GM19468 (cell line): ENCODE results near the gene KANSL1L.
A peak's percentile ranks its signal among the peaks of the same experiment; 100 is the strongest.
"Not testable (repeated sequence)": the region's sequence is repeated elsewhere in the genome, so short reads cannot be mapped to it uniquely, and the experiment has no call there.

ENCODE experiments used
- ATAC-seq: cut with Tn5 transposase; IDR thresholded peaks from one replicate; pipeline ENCODE4 v1.9.1; 2021; ENCODE audit warnings: mild to moderate bottlenecking, moderate library complexity, moderate number of reproducible peaks; ENCODE audit not compliant: unreplicated experiment; ENCODE audit errors: extremely low read depth

The KANSL1L gene

GRCh38 chr2:210179351-210179990 is 8.3 kb upstream of the KANSL1L start:
- ATAC-seq, result no peak

DNA sequence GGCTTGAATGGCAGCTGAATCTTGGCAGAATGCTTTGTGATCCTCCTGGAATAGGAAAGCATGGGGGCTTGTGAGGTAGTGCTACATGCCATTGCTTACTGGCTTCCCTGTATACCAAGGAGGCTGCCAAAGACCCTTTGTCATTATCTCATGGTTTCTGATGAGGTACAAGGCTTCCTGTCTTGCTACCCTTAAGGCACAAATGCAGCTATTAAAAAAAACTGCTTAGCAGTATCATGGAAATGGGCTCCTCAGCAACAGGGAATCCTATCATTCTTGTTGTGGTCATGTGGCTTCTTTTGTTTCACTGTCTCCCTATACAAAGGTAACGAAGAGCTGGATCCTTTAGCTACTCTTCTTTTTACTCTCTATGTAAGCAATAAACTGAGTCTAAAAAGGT is 6.6 kb upstream of the KANSL1L start:
- ATAC-seq, result no peak

DNA sequence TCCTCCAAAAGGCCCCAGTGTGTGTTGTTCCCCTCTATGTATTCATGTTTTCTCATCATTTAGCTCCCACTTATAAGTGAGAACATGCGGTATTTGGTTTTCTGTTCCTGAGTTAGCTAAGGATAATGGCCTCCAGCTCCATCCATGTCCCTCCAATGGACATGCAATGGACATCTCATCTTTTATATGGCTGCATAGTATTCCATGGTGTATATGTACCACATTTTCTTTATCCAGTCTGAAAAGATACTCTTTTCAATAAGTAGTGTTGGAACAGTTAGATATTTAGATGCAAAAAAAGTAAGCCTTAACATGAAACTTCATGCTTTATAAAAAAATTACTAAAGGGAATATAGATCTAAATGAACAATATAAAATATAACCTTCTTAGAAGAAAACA is 5.9 kb upstream of the KANSL1L start:
- not testable (repeated sequence) for ATAC-seq

DNA sequence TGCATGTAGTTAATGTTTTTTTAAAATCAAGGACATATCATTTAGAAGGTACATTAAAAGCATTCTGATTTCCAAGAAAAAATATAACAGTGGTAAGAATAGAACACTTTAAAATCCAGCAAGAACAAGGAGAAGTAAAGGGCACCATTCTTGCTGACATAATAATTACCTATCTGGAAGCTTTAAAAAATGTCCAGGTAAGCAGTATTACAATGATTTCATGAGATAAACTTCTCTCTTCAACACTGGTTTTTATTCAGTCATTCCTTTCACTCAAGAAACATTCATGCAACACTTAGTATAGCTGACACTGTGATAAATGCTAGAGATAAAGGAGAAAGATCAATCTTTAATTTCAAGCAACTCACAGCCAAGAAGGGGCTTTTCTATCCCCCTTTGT is 2.9 kb upstream of the KANSL1L start:
- ATAC-seq, result no peak

DNA sequence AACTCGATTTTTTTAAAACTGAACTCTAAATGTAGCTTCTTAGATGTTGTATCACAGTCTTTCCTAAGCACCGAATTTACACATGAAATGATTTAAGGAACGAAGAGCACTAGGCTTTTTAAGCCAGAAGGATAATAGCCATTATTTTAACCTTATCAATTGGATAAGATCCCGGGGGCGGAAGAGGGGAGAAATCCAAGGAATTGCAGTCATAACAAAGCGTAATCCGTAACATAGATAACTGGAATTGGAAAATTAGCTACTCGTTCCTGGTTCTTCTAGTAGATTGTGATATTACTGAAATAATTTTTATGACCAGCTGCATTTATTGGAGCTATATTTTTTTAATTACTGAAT is 988 bp upstream of the KANSL1L start:
- no peak for ATAC-seq

DNA sequence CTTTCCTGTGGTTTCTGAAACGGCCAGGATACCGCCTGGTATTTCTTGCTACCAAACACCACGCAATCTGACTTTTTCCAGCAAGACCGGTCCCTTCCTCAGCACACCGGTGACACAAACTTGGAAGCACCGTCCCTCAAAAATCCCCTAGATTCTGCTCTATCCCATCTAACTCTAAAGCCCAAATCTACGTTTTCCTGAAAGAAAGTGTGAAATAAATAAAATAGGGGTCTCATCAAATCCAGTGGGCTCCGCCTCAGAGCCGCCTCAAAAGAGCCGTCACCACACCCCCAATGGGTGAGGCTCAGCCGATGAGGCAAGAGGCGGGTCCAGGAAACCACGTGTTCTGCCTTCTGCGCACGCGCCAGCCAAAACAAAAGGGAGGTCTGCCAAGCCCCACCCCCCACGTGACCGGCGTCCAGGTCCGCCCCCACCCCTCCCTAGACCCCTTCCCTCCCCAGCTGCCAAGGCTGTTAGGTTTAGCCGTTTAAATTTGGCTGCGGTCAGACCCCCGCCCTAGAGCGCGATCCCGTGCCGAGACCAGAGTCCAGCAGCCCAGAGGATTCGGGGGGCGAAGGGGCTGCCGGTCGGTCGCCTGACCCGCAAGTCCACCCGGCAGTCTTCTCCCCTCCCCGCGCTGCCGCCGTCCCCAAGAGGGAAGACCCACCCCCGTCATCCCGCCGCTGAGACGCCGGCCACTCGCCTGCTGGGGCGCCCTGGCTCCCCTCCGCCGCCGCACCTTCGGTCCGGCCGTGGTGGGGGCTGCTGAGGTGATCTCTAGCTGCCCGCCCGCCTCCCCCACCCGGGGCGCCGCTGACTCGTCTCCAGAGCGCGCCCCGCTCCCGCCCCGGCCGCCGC is 534 bp downstream of the KANSL1L start:
- peak; percentile 51 for ATAC-seq

DNA sequence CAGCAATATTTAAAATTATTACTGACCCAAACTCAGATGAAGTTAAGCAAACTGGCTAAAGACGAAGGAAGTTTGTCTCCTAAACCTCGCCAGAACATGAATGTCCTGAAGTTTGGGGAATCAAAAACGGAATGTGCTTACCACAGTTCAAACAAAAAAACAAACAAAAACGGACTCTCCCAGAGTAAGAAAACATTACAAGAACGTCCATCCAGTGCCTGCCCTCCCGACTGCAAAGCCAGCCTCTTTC is 1.1 kb downstream of the KANSL1L start:
- no peak for ATAC-seq

- ATAC-seq, result no peak
Measured at GRCh38 chr2:210169516-210170195, 1.6 kb downstream of the KANSL1L start.

DNA sequence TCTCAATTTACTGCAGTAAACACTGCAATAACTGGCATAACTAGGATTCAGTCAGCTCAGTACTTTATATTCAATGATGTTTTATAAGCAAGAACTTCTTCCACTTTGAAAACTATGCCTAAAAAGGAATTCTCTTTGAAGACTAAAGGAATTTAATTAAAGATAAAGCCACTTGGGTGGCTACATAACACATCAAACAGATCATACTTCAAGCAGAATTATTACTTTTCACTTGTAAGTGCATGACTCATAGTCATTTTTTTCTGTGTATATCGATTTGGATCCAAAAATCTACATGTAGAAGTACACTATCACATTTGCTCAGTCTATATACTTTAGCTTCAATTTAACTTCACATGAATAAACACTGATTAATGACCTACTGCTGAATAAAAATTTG is 4.0 kb downstream of the KANSL1L start:
- ATAC-seq, result no peak

DNA sequence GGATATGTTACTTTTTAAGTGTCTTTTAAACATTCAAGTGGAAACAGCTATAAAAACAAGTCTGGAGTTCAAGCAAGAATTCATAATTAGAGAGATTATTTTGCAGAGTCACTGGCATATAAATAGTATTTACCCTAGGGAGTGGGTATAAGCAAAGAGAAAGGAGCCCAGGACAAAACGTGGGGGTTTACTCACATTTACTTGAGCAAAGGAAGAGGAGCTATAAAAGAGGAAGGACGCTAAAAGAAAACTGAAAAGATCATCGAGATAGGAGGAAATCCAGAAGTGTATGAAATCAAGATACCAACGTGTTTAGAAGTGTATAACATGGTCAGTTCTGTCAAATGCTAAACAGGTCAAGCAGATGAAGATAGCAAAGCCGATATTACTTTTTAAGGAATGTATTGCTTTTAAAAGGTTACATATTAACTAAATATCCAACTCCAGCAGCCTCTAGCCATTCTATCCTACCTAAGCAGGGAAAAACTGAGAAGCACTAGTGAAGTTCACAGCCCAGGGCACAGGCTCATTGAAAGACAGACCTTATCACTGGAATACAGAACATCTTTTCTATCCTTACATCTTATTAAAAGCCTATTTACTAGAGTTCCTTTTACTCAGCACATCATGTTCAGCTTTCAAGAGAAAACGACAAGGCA is 8.6 kb downstream of the KANSL1L start:
- ATAC-seq, result no peak

GRCh38 chr2:210159059-210159458 is 12.2 kb downstream of the KANSL1L start:
- ATAC-seq, result no peak

DNA sequence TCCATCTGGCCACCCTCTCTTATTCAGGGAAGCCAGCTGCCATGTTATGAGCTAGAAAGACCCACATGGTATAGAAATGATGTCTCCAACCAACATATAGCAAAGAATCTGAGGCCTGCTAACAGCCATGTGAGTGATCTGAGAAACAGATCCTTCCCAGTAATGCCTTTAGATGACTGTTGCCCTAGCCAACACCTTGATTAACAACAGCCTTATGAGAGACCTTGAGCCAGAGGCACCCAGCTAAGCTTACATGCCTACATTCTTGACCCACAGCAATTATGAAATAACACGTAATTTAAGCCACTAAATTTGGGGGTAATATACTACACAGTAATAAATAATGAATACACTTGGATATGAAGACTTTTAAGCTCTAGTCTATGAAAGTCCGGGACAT is 13.0 kb downstream of the KANSL1L start:
- no peak for ATAC-seq

DNA sequence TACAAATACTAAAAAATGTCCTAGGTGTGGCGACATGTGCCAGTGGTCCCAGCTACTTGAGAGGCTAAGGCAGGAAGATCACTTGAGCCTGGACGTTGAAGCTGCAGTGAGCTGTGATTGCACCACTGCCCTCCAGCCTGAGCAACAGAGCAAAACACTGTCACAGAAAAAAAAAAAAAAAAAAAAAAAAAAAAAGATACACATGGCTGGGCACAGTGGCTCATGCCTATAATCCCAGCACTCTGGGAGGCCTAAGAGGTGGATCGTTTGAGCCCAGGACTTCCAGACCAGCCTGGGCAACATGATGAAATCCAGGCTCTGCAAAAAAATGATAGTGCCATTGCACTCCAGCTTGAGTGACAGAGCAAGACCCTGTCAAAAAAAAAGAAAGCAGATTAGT is 13.7 kb downstream of the KANSL1L start:
- no peak for ATAC-seq

DNA sequence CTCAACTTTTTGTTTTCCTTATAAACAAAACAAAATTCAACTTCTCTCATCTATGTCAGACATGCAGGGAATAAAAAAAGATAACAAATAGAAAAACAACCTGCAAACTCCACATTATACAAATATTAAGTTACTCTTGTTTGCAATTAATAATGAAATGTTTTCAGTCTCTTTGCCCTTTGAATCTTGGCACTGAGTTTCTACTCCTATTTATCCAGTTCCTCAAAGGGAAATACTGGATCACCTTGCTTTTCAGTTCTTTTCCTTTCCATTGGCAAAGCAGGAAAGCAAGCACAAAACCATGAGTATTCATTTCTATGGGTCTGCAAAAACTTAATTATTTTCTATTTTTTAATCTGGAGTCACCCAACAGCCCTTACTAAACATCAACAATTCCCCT is 23.6 kb downstream of the KANSL1L start:
- ATAC-seq, result no peak

DNA sequence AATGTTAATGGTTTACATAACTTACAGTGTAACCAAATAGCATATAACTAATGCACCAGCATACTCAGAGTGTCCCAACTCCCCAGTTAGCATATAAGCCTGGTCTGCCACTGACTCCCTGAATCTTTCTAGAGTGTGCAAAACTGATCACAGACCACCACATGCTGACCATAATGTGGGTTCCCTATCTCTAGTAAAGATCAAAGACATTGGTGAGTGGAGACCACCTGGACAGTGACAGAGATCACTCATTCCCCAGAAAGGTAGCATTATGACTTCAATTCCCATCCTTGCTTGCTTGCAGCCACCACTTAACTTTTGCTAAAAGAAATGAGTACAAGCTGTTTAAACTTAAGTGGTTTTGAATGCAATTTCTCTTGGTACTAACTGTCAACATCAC is 39.0 kb downstream of the KANSL1L start:
- no peak for ATAC-seq

DNA sequence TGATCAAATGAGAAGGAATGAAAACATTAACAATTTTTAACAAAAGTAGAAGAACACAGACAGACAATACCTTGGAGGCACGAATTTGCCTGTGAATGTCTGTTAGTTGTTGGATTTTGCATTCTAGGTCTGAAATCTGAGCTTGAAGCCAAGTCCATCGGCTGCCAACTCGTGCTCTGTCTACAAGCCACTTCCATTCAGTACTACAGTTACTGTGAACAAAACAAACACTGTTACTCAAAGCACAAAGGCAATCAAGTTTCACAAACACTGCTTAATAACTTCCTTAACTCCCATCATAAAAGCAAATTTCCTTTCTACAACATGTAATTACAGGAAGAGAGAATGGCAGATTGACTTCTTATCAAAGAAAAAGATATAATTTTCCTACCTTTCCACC is 42.2 kb downstream of the KANSL1L start:
- no peak for ATAC-seq

GRCh38 chr2:210113614-210114235 is 57.5 kb downstream of the KANSL1L start:
- no peak for ATAC-seq

GRCh38 chr2:210112871-210113270 is 58.3 kb downstream of the KANSL1L start:
- ATAC-seq, result no peak

DNA sequence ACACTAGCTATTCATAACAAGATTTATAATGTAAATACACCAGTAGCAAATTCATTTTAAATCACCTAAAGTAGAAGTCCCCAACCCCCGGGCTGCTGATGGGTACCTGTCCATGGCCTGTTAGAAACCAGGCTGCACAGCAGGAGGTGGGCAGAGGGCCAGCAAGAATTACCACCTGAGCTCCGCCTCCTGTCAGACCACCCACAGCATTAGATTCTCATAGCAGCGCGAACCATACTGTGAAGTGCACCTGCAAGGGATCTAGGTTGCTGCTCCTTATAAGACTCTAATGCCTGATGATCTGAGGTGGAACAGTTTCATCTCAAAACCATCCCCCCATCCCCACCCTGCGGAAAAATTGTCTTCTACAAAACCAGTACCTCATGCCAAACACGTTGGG is 71.3 kb downstream of the KANSL1L start:
- ATAC-seq, result no peak

- no peak for ATAC-seq
Measured at GRCh38 chr2:210094787-210095186, 76.4 kb downstream of the KANSL1L start.

- ATAC-seq, result no peak
Measured at GRCh38 chr2:210092791-210093190, 78.4 kb downstream of the KANSL1L start.
